Measurements from ENCODE around the gene GBA3. TPM values are rescaled to one million over a fixed set of nuclear protein-coding genes. Genes with fewer than 3 reads are reported as not detected.

GBA3 gene
- total and polyA plus RNA-seq, 2 experiments from 2014 or later: not detected

- no peak overlapping the region for H3K4me2 ChIP-seq
- H4K20me1 ChIP-seq (replicated peaks; ENCODE audit: insufficient read depth): no peaks in the 10 kb centered on the region
- no peaks in the 10 kb centered on the region for H3K27me3 Mint-ChIP-seq (ENCODE audit: insufficient read depth, low read depth, poor library complexity)
- no peak overlapping the region for H3K27ac Mint-ChIP-seq
- H3F3A ChIP-seq (replicated peaks; ENCODE audit: low read depth): no peaks in the 10 kb centered on the region
- H3K4me3 ChIP-seq: no peak overlapping the region
- H3K4me3 Mint-ChIP-seq: no peak overlapping the region
- DNase-seq (ENCODE audit: low spot score) (no peak), ATAC-seq (no peak)
- no peaks in the 10 kb centered on the region for H3K36me3 Mint-ChIP-seq (ENCODE audit: low read depth)
- no peak overlapping the region for H2AFZ ChIP-seq
- no peaks in the 10 kb centered on the region for H3K79me2 ChIP-seq (replicated peaks; ENCODE audit: insufficient read depth)
- H3K27ac ChIP-seq (ENCODE audit: low read depth): no peak overlapping the region
- no peaks in the 10 kb centered on the region for H3K36me3 ChIP-seq (ENCODE audit: insufficient read depth)
- no peaks in the 10 kb centered on the region for H3K9me2 ChIP-seq (ENCODE audit: insufficient read depth)
- peaks cover 2% of the 10 kb centered on the region; the same call in 2 of the 3 replicates for H3K9me3 Mint-ChIP-seq
- no peaks in the 10 kb centered on the region for H3K4me1 ChIP-seq (ENCODE audit: insufficient read depth)
- TF ChIP-seq CREB1 (CRISPR knock-in tag; IDR thresholded peaks at IDR 0.05; ENCODE audit: low read depth) (no peak), POLR2AphosphoS5 (IDR thresholded peaks at IDR 0.05; ENCODE audit: low read depth) (no peak), ZNF331 (CRISPR knock-in tag; IDR thresholded peaks at IDR 0.05; ENCODE audit: low read depth) (no peak), JUNB (IDR thresholded peaks at IDR 0.05; ENCODE audit: unreplicated experiment) (no peak), REST (IDR thresholded peaks at IDR 0.05; ENCODE audit: unreplicated experiment) (no peak), STAT1 (IDR thresholded peaks at IDR 0.05; ENCODE audit: unreplicated experiment) (no peak), ZNF114 (CRISPR knock-in tag; IDR thresholded peaks at IDR 0.05) (no peak)
- H3K27me3 ChIP-seq (ENCODE audit: insufficient read depth): no peaks in the 10 kb centered on the region
- H3K4me1 Mint-ChIP-seq: no peaks in the 10 kb centered on the region
Measured at GRCh38 chr4:22713841-22714240, 21.1 kb downstream of the GBA3 start.

GRCh38 chr4:22719218-22719617 is 26.5 kb downstream of the GBA3 start:
- H2AFZ ChIP-seq: no peak overlapping the region
- no peaks in the 10 kb centered on the region for H4K20me1 ChIP-seq (replicated peaks; ENCODE audit: insufficient read depth)
- H3K27me3 ChIP-seq (ENCODE audit: insufficient read depth): no peaks in the 10 kb centered on the region
- Mint-ChIP-seq H3K4me1 (peaks cover 4% of the 10 kb centered on the region; the same call in 2 of the 3 replicates), H3K9me3 (peaks cover 3% of the 10 kb centered on the region; the same call in 2 of the 3 replicates), H3K27ac (no peak overlapping the region), H3K4me3 (no peak overlapping the region), H3K36me3 (ENCODE audit: low read depth) (no peaks in the 10 kb centered on the region), H3K27me3 (ENCODE audit: insufficient read depth, low read depth, poor library complexity) (peaks cover 3% of the 10 kb centered on the region)
- no peak overlapping the region for H3K4me3 ChIP-seq
- H3K36me3 ChIP-seq (ENCODE audit: insufficient read depth): no peaks in the 10 kb centered on the region
- no peaks in the 10 kb centered on the region for H3K79me2 ChIP-seq (replicated peaks; ENCODE audit: insufficient read depth)
- H3K4me2 ChIP-seq: no peak overlapping the region
- H3K4me1 ChIP-seq (ENCODE audit: insufficient read depth): no peaks in the 10 kb centered on the region
- H3K9me2 ChIP-seq (ENCODE audit: insufficient read depth): 0 out of 2 replicates have a peak, but pooled peaks cover 3% of the 10 kb centered on the region
- ATAC-seq (no peak), DNase-seq (ENCODE audit: low spot score) (no peak)
- no peaks in the 10 kb centered on the region for H3F3A ChIP-seq (replicated peaks; ENCODE audit: low read depth)
- no peak overlapping the region for H3K27ac ChIP-seq (ENCODE audit: low read depth)
- no peak for TF ChIP-seq ZNF331 (CRISPR knock-in tag; IDR thresholded peaks at IDR 0.05; ENCODE audit: low read depth)
- no peak for TF ChIP-seq REST (IDR thresholded peaks at IDR 0.05; ENCODE audit: unreplicated experiment)
- no peak for TF ChIP-seq POLR2AphosphoS5 (IDR thresholded peaks at IDR 0.05; ENCODE audit: low read depth)
- TF ChIP-seq EZH2phosphoT487 (IDR thresholded peaks at IDR 0.05; ENCODE audit: unreplicated experiment): no peak
- no peak for TF ChIP-seq CREB1 (CRISPR knock-in tag; IDR thresholded peaks at IDR 0.05; ENCODE audit: low read depth)
